GM23338 (cell line): ENCODE measurements around the gene EGR1. TPM values are rescaled to one million over a fixed set of nuclear protein-coding genes. Genes with fewer than 3 reads are reported as not detected.

Experiments
- ATAC-seq: fragments of 200-7000 bp; cut with Tn5 transposase; 3 replicates; pipeline ENCODE4 v1.9.1; 2020
- DNase-seq: peaks from one replicate; pipeline ENCODE4 v3.0.0-alpha.2; 2015; ENCODE audit warnings: low spot score
- H2AFZ ChIP-seq: fragments of 200-600 bp; sonication (generic); 2 replicates; pipeline ENCODE4 v1.8.0; 2016; ENCODE audit warnings: antibody characterized with exemption, mild to moderate bottlenecking, moderate library complexity
- H3F3A ChIP-seq: fragments of 200-600 bp; sonication (generic); replicated peaks from 2 replicates; pipeline ENCODE4 v1.8.0; 2017; ENCODE audit warnings: antibody characterized with exemption, mixed run types, low read depth
- H3K27ac ChIP-seq: fragments of 200-600 bp; sonication (generic); 2 replicates; pipeline ENCODE4 v1.6.1; 2016; ENCODE audit warnings: low read depth
- H3K27me3 ChIP-seq: fragments of 200-600 bp; sonication (generic); 2 replicates; pipeline ENCODE4 v1.8.0; 2016; ENCODE audit warnings: mild to moderate bottlenecking, mixed run types, moderate library complexity; ENCODE audit not compliant: insufficient read depth
- H3K36me3 ChIP-seq: fragments of 200-600 bp; sonication (generic); 2 replicates; pipeline ENCODE4 v1.8.0; 2016; ENCODE audit warnings: mild to moderate bottlenecking; ENCODE audit not compliant: insufficient read depth
- H3K4me1 ChIP-seq: fragments of 200-600 bp; sonication (generic); 2 replicates; pipeline ENCODE4 v1.8.0; 2016; ENCODE audit warnings: mild to moderate bottlenecking, moderate library complexity; ENCODE audit not compliant: insufficient read depth
- H3K4me2 ChIP-seq: fragments of 200-600 bp; sonication (generic); 2 replicates; pipeline ENCODE4 v1.7.1; 2017; ENCODE audit warnings: mixed run types
- H3K4me3 ChIP-seq: fragments of 200-600 bp; sonication (generic); 2 replicates; pipeline ENCODE4 v1.6.1; 2016; ENCODE audit warnings: mixed run types
- H3K79me2 ChIP-seq: fragments of 200-600 bp; sonication (generic); replicated peaks from 2 replicates; pipeline ENCODE4 v1.8.0; 2017; ENCODE audit warnings: mild to moderate bottlenecking; ENCODE audit not compliant: insufficient read depth
- H3K9me2 ChIP-seq: fragments of 200-600 bp; sonication (generic); 2 replicates; pipeline ENCODE4 v1.8.0; 2017; ENCODE audit not compliant: insufficient read depth
- H4K20me1 ChIP-seq: fragments of 200-600 bp; sonication (generic); replicated peaks from 2 replicates; pipeline ENCODE4 v1.8.0; 2017; ENCODE audit warnings: mild to moderate bottlenecking; ENCODE audit not compliant: insufficient read depth
- H3K27ac Mint-ChIP-seq: 2 replicates; pipeline ENCODE4 v1.8.0; 2020; ENCODE audit warnings: inconsistent platforms, mild to moderate bottlenecking, moderate library complexity, mixed read lengths
- H3K27me3 Mint-ChIP-seq: 3 replicates; pipeline ENCODE4 v1.8.0; 2022; ENCODE audit warnings: low read depth, mild to moderate bottlenecking, moderate library complexity, mixed read lengths, inconsistent platforms; ENCODE audit not compliant: insufficient read depth, poor library complexity
- H3K36me3 Mint-ChIP-seq: 3 replicates; pipeline ENCODE4 v1.8.0; 2021; ENCODE audit warnings: low read depth, mild to moderate bottlenecking, inconsistent platforms, moderate library complexity, mixed read lengths
- H3K4me1 Mint-ChIP-seq: 3 replicates; pipeline ENCODE4 v1.8.0; 2020; ENCODE audit warnings: mild to moderate bottlenecking, inconsistent platforms, mixed read lengths
- H3K4me3 Mint-ChIP-seq: 3 replicates; pipeline ENCODE4 v1.8.0; 2021; ENCODE audit warnings: moderate library complexity, mild to moderate bottlenecking, inconsistent platforms, mixed read lengths
- H3K9me3 Mint-ChIP-seq: 3 replicates; pipeline ENCODE4 v1.8.0; 2020; ENCODE audit warnings: moderate library complexity, mild to moderate bottlenecking, inconsistent platforms, mixed read lengths
- EZH2 ChIP-seq: fragments of 200-600 bp; sonication (generic); IDR thresholded peaks from one replicate; pipeline ENCODE4 v1.8.0; 2017; ENCODE audit warnings: antibody characterized with exemption, mild to moderate bottlenecking, low read depth; ENCODE audit not compliant: unreplicated experiment
- JUNB ChIP-seq: IDR thresholded peaks from one replicate; pipeline ENCODE4 v1.6.1; 2016; ENCODE audit warnings: antibody characterized with exemption; ENCODE audit not compliant: unreplicated experiment
- NANOG ChIP-seq: IDR thresholded peaks from 2 replicates; pipeline ENCODE4 v1.6.1; 2016; ENCODE audit warnings: antibody characterized with exemption, borderline replicate concordance
- ZNF114 ChIP-seq: fragments of 250-450 bp; sonication (Bioruptor Pico); IDR thresholded peaks from 2 replicates; pipeline ENCODE4 v1.5.0; 2020; ENCODE audit warnings: mild to moderate bottlenecking, moderate library complexity
- ZNF331 ChIP-seq: fragments of 250-450 bp; sonication (Bioruptor Pico); IDR thresholded peaks from 2 replicates; pipeline ENCODE4 v1.5.0; 2020; ENCODE audit warnings: low read depth, mild to moderate bottlenecking, moderate library complexity
- polyA plus RNA-seq: library from polyadenylated mRNA; unstranded; fragments of >200 nt; fragmentation: Nextera tagmentation; extraction: Ambion mirVana; gene quantifications from 2 replicates; pipeline ENCODE4 v1.2.1, GENCODE V29; 2016
- total RNA-seq: library from RNA; depleted of rRNA; stranded (reverse); fragments of >200 nt; shearing (Covaris generic); gene quantifications from 2 replicates; pipeline ENCODE4 v1.2.3, GENCODE V29; 2014
- TF ChIP-seq, protein P1 (sequence below), 2 experiments: fragments of 200-600 bp in 1 of 2; sonication (generic) in 1 of 2; conservative IDR thresholded peaks; 2 replicates each; pipeline versions ENCODE4 v1.5.1 to v1.6.1; 2016 to 2017; ENCODE audit warnings: antibody characterized with exemption in 2 of 2, low read depth in 2 of 2, mild to moderate bottlenecking in 2 of 2, moderate library complexity in 1 of 2
- TF ChIP-seq, protein P2 (sequence below): IDR thresholded peaks from 2 replicates; pipeline ENCODE4 v1.6.1; 2016; ENCODE audit warnings: antibody characterized with exemption

The EGR1 gene
- total and polyA plus RNA-seq, 2 experiments from 2014 or later, result 13.5 to 60.3 TPM

- ATAC-seq, result no peak
- Histone ChIP-seq H3K4me2 (no peak overlapping the region), H3K27ac (no peak overlapping the region), H4K20me1 (no peaks in the 10 kb centered on the region), H3K9me2 (no peaks in the 10 kb centered on the region), H3K4me1 (peaks cover 5% of the 10 kb centered on the region; the same call in 1 of the 2 replicates), H3K79me2 (no peaks in the 10 kb centered on the region), H3K36me3 (no peaks in the 10 kb centered on the region), H2AFZ (no peak overlapping the region), H3K4me3 (no peak overlapping the region), H3K27me3 (no peaks in the 10 kb centered on the region), H3F3A (no peaks in the 10 kb centered on the region; the same call in 1 of the 2 replicates)
- Mint-ChIP-seq H3K9me3 (no peaks in the 10 kb centered on the region; the same call in 2 of the 3 replicates), H3K4me3 (no peak overlapping the region), H3K27ac (no peak overlapping the region), H3K36me3 (no peaks in the 10 kb centered on the region), H3K27me3 (peaks cover 11% of the 10 kb centered on the region), H3K4me1 (peaks cover 34% of the 10 kb centered on the region)
- DNase-seq, result no peak
- TF ChIP-seq EZH2 (no peak), ZNF114 (CRISPR knock-in tag) (no peak), JUNB (no peak)
Observed at GRCh38 chr5:138459311-138459933, 5.9 kb upstream of the EGR1 start.

DNA sequence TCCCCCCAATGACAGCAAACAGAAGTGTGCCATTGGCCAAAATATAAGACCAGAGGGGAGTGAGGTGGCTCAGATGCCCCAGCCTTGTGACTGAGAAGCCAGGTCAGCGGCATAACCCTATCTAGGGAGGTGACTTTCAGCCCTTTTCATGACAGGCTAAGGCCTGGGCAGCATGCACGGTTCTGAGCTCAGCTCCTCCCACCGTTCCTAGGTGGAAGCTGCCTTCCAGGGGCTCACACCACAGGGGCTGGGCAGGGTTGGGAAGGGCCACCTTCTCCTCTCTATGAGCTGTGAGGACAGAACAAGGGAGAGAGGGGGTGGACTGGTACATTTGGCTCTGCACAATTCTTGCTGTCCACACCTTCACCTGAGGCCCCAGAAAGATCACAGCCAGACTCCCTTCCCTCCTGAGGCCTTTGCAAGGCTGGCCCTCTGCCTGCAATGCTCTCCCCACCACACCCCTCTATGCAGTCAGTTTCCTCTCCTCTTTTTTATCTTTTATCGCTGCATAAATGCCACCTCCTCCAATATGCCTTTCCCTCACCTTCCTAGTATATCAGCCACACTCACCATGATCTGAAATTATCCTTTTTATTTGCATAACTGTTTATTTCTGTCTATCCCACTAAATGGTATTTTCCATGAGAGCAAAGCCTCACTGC lies 5.1 kb upstream of the EGR1 start:
- no peaks in the 10 kb centered on the region for H3K36me3 Mint-ChIP-seq
- no peaks in the 10 kb centered on the region; the same call in 1 of the 2 replicates for H3F3A ChIP-seq
- no peaks in the 10 kb centered on the region; the same call in 2 of the 3 replicates for H3K9me3 Mint-ChIP-seq
- peaks cover 1% of the 10 kb centered on the region; the same call in 1 of the 2 replicates for H3K4me1 ChIP-seq
- H3K4me3 ChIP-seq, result no peak overlapping the region
- no peak overlapping the region for H3K4me2 ChIP-seq
- ATAC-seq (no peak), DNase-seq (no peak)
- H3K79me2 ChIP-seq, result no peaks in the 10 kb centered on the region
- no peak overlapping the region for H2AFZ ChIP-seq
- H3K27ac ChIP-seq, result no peak overlapping the region
- no peaks in the 10 kb centered on the region for H4K20me1 ChIP-seq
- no peaks in the 10 kb centered on the region for H3K9me2 ChIP-seq
- H3K36me3 ChIP-seq, result no peaks in the 10 kb centered on the region
- H3K27me3 ChIP-seq, result no peaks in the 10 kb centered on the region
- H3K4me1 Mint-ChIP-seq, result peaks cover 29% of the 10 kb centered on the region
- TF ChIP-seq, protein P1, sequence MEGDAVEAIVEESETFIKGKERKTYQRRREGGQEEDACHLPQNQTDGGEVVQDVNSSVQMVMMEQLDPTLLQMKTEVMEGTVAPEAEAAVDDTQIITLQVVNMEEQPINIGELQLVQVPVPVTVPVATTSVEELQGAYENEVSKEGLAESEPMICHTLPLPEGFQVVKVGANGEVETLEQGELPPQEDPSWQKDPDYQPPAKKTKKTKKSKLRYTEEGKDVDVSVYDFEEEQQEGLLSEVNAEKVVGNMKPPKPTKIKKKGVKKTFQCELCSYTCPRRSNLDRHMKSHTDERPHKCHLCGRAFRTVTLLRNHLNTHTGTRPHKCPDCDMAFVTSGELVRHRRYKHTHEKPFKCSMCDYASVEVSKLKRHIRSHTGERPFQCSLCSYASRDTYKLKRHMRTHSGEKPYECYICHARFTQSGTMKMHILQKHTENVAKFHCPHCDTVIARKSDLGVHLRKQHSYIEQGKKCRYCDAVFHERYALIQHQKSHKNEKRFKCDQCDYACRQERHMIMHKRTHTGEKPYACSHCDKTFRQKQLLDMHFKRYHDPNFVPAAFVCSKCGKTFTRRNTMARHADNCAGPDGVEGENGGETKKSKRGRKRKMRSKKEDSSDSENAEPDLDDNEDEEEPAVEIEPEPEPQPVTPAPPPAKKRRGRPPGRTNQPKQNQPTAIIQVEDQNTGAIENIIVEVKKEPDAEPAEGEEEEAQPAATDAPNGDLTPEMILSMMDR (conservative IDR thresholded peaks at IDR 0.05; ENCODE audit: low read depth in 2 of 2), result no peak
- TF ChIP-seq NANOG (no peak), ZNF331 (no peak)
- TF ChIP-seq, protein P2, sequence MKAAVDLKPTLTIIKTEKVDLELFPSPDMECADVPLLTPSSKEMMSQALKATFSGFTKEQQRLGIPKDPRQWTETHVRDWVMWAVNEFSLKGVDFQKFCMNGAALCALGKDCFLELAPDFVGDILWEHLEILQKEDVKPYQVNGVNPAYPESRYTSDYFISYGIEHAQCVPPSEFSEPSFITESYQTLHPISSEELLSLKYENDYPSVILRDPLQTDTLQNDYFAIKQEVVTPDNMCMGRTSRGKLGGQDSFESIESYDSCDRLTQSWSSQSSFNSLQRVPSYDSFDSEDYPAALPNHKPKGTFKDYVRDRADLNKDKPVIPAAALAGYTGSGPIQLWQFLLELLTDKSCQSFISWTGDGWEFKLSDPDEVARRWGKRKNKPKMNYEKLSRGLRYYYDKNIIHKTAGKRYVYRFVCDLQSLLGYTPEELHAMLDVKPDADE, result no peak
- H3K27ac Mint-ChIP-seq, result no peak overlapping the region
- H3K4me3 Mint-ChIP-seq, result no peak overlapping the region
- H3K27me3 Mint-ChIP-seq, result peaks cover 9% of the 10 kb centered on the region
